ENCODE results near the gene NUDC. TPM values are rescaled to one million over a fixed set of nuclear protein-coding genes. Genes with fewer than 3 reads are reported as not detected.

The NUDC gene
- total RNA-seq, 1 donor from 2014 or later: 68.9 TPM

DNA sequence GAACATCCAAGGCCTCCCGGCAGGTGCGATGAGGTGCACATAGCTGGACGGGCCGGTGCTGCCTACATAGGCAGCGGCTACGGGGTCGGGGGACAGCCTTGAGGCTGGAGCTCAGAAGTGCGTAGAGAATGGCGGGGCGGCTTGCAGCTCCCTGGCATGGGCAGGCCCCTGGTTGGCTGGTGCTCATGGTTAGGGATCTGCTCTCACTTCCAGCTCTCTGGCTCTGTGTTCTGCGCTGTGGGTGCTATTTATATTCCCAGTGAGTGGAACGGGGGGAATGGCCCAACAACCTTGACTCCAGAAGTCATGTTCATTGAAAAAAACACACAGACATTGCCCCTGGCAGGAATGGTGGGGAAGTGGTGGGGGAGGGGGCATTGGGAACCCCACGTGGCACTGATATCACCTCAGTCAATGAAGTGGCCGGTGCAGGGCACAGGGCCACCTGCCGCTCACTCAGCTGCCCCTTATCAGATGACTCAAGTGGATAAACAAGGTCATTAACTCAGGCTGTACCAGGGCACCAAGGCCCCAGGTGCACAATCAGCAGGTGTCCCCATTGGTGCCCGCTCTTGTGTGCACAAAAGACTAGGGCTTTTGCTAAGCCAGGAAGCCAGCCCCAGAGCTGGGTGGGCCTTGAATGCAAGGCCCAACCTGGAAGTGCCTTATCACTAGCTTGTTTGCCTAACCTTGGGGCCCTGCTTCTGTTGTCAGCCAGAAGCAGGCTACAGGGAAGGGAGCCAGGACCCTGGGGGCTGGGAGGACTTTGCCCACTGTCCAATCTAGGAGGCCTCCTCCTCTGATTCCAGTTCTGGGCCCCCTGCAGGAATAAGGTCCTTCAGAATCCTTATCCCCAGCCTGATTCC, 7.6 kb upstream of the NUDC start, which contains the start of gene NR0B2:
TSS of gene NR0B2 (minus strand) at position 222 of the 866 bp plus-strand sequence. CDS start at position 187, 35 bp downstream.
- no peaks in the 10 kb centered on the region for H3K36me3 ChIP-seq
- DNase-seq: peak; percentile 67
- H3K27me3 ChIP-seq (ENCODE audit: low read depth): no peaks in the 10 kb centered on the region
- H3K4me3 ChIP-seq: peak within 1 kb of the TSS; percentile 69
- H3K9me3 ChIP-seq (replicated peaks): no peaks in the 10 kb centered on the region
- intact Hi-C loops (cut with micrococcal nuclease): no loop called here
- TF ChIP-seq, protein P1, sequence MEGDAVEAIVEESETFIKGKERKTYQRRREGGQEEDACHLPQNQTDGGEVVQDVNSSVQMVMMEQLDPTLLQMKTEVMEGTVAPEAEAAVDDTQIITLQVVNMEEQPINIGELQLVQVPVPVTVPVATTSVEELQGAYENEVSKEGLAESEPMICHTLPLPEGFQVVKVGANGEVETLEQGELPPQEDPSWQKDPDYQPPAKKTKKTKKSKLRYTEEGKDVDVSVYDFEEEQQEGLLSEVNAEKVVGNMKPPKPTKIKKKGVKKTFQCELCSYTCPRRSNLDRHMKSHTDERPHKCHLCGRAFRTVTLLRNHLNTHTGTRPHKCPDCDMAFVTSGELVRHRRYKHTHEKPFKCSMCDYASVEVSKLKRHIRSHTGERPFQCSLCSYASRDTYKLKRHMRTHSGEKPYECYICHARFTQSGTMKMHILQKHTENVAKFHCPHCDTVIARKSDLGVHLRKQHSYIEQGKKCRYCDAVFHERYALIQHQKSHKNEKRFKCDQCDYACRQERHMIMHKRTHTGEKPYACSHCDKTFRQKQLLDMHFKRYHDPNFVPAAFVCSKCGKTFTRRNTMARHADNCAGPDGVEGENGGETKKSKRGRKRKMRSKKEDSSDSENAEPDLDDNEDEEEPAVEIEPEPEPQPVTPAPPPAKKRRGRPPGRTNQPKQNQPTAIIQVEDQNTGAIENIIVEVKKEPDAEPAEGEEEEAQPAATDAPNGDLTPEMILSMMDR (IDR thresholded peaks at IDR 0.05; ENCODE audit: borderline replicate concordance): no peak
- peaks cover 23% of the 10 kb centered on the region for H3K4me1 ChIP-seq
- H3K27ac ChIP-seq (replicated peaks): peak within 1 kb of the TSS; percentile 94

DNA sequence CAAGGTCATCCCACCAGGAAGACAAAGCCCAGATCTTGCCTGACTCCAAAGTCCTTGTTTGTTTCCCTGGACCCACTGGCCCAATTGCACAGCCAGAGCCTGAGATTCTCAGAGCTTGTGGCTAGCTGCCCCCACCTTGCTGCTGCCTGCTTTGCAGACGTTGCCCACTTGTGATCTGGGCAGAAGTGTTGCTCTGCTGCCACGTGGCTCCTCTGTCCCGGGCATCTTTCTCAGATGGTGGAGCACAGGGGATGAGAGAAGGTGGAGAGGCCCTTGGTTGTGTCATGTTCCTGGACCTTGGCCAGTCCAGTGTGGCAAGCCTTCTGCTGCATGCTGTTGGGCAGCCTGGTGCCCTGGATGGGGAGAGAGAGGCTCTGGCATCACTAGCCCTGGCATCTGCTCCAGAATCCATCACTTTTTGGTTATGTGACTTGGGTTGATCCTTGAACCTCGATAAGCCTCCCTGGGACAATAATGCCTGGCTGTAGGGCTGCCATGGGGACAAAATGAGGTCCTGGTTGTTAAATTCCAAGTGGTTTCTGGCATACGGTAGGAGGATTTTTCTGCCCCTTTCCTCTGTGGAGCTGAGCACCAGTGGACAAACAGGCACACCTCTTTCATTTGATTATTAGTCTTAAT, 6.2 kb upstream of the NUDC start:
- Histone ChIP-seq H3K4me1 (peaks cover 23% of the 10 kb centered on the region), H3K27ac (replicated peaks) (peak overlapping the region; percentile 94), H3K9me3 (replicated peaks) (no peaks in the 10 kb centered on the region), H3K4me3 (no peak overlapping the region), H3K36me3 (no peaks in the 10 kb centered on the region), H3K27me3 (ENCODE audit: low read depth) (no peaks in the 10 kb centered on the region)
- intact Hi-C loops (cut with micrococcal nuclease): no loop called here
- DNase-seq: peak; percentile 68
- TF ChIP-seq, protein P1 (IDR thresholded peaks at IDR 0.05; ENCODE audit: borderline replicate concordance): no peak

DNA sequence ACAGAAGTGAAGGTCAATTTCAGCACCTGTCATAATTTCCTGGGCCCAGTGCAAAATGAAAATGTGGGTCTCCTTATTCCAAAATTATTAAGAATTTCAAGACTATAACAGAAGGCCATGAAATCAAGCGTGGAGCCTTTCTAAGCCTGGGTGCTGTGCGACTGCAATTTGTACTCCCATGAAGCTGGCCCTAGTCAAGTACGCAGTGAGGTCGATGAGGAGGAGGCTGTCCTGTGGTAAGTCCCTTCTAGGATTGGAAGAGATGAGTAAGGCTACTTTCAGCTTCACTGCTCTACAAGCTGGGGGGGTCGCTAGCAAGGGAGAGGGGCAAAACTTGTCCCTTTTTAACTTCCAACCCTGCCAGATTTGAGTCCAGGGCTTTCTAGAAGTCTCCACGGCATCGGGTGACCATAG, 410 bp upstream of the NUDC start:
- H3K27ac ChIP-seq (replicated peaks): peak overlapping the region; percentile 90
- intact Hi-C loops (cut with micrococcal nuclease): no loop called here
- DNase-seq: no peak
- H3K36me3 ChIP-seq: peaks cover 23% of the 10 kb centered on the region
- no peaks in the 10 kb centered on the region for H3K27me3 ChIP-seq (ENCODE audit: low read depth)
- no peaks in the 10 kb centered on the region for H3K9me3 ChIP-seq (replicated peaks)
- H3K4me3 ChIP-seq: peak overlapping the region; percentile 92
- TF ChIP-seq, protein P1 (IDR thresholded peaks at IDR 0.05; ENCODE audit: borderline replicate concordance): no peak
- H3K4me1 ChIP-seq: peaks cover 36% of the 10 kb centered on the region

DNA sequence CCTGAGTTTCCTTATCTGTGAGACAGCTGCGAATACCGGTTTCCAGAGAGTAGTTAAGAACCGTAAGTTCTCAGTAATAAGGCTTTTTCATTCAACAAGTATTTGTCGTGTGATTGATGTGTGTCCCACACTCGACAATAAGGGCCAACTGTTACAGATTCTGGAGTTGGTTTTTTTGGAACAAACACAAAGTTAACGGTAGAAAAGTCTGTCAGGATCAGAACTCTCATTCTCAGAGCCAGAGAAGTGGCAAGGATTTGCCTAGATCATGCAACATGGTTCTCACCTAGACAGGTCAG, 837 bp downstream of the NUDC start:
- intact Hi-C loops (cut with micrococcal nuclease): no loop called here
- H3K9me3 ChIP-seq (replicated peaks): no peaks in the 10 kb centered on the region
- H3K4me3 ChIP-seq: peak overlapping the region; percentile 92
- no peaks in the 10 kb centered on the region for H3K27me3 ChIP-seq (ENCODE audit: low read depth)
- H3K36me3 ChIP-seq: peaks cover 34% of the 10 kb centered on the region
- H3K4me1 ChIP-seq: peaks cover 36% of the 10 kb centered on the region
- no peak for DNase-seq
- TF ChIP-seq, protein P1 (IDR thresholded peaks at IDR 0.05; ENCODE audit: borderline replicate concordance): no peak
- no peak overlapping the region for H3K27ac ChIP-seq (replicated peaks)

DNA sequence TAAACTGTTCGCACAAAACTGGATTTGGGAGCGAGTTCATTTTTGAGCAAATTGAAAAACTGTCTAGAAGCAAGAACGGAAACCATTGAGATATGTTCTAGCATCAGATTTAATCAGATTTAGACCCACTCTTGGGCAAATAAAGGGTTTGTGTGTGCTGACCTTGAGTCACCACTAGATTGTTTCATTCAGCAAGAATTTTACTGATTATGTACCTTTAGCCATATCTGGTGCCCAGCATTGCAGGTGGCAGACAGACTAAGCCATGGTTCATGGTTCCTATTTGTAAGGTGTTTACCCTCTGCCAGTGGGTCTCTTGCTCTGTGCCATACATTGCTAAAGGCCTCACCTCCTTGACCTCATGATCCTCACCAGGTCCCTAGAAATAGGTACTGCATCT, 1.4 kb downstream of the NUDC start:
- TF ChIP-seq, protein P1 (IDR thresholded peaks at IDR 0.05; ENCODE audit: borderline replicate concordance): no peak
- intact Hi-C loops (cut with micrococcal nuclease): no loop called here
- peaks cover 40% of the 10 kb centered on the region for H3K36me3 ChIP-seq

More for the DNA sequence above, 1.4 kb downstream of the NUDC start:
- Histone ChIP-seq H3K9me3 (replicated peaks) (no peaks in the 10 kb centered on the region), H3K4me3 (peak overlapping the region; percentile 92), H3K27me3 (ENCODE audit: low read depth) (no peaks in the 10 kb centered on the region), H3K4me1 (peaks cover 36% of the 10 kb centered on the region), H3K27ac (replicated peaks) (no peak overlapping the region)
- DNase-seq: no peak
